Endothelial cell of umbilical vein (primary cell): Measurements from ENCODE around the gene RFC2. TPM values are rescaled to one million over a fixed set of nuclear protein-coding genes. Genes with fewer than 3 reads are reported as not detected.

Experiments
- BruUV-seq: library from RNA; stranded (reverse); fragments of 400-500 nt; replicated peaks from 2 replicates; lab custom pipeline; 2021; lab: Mats Ljungman, UMichigan
- CTCF ChIA-PET: fragments of 300-600, 350-600 bp; sonication (Branson Sonifier 250); formaldehyde crosslinking; loops from one replicate; lab custom pipeline; 2021; ENCODE audit warnings: antibody characterized with exemption, inconsistent platforms; lab: Charles Lee
- POLR2A ChIA-PET: fragments of 300-600, 350-600 bp; sonication (Branson Sonifier 250); formaldehyde crosslinking; loops from one replicate; lab custom pipeline; 2021; ENCODE audit warnings: antibody characterized with exemption, inconsistent platforms; lab: Charles Lee
- DNase-seq: peaks from one replicate; pipeline ENCODE4 v3.0.0-alpha.2; 2011; ENCODE audit warnings: low read depth, low spot score
- FAIRE-seq: peaks from 2 replicates; lab custom pipeline; 2011; peaks lifted over from hg19 to GRCh38; lab: Jason Lieb, UNC
- H2AFZ ChIP-seq: 2 replicates; pipeline ENCODE4 v1.6.0; 2012; ENCODE audit warnings: low read depth, low read length, control low read depth, inconsistent platforms
- H3K27ac ChIP-seq: 2 replicates; pipeline ENCODE4 v1.5.1; 2011; ENCODE audit warnings: low read depth, mild to moderate bottlenecking, control low read depth, low read length, moderate library complexity; ENCODE audit not compliant: insufficient read depth
- H3K27me3 ChIP-seq, 2 experiments: 2 replicates each; pipeline versions ENCODE4 v1.6.0 to v1.6.1; 2011; ENCODE audit warnings: low read length in 2 of 2, mixed read lengths in 1 of 2; ENCODE audit not compliant: control insufficient read depth in 2 of 2, insufficient read depth in 2 of 2
- H3K36me3 ChIP-seq, 2 experiments: 2 replicates in 1 of 2; 3 replicates in 1 of 2; pipeline ENCODE4 v1.5.1; 2011; ENCODE audit warnings: low read length in 2 of 2, mild to moderate bottlenecking in 1 of 2, moderate library complexity in 1 of 2; ENCODE audit not compliant: control insufficient read depth in 2 of 2, insufficient read depth in 2 of 2; ENCODE audit errors: extremely low read depth in 1 of 2
- H3K4me1 ChIP-seq: 3 replicates; pipeline ENCODE4 v1.5.1; 2011; ENCODE audit warnings: mild to moderate bottlenecking, low read length; ENCODE audit not compliant: control insufficient read depth, insufficient read depth; ENCODE audit errors: extremely low read depth
- H3K4me2 ChIP-seq: 2 replicates; pipeline ENCODE4 v1.6.1; 2011; ENCODE audit warnings: low read length, control low read depth, mixed read lengths; ENCODE audit not compliant: insufficient read depth
- H3K4me3 ChIP-seq, 3 experiments: fragments of 200-600 bp in 1 of 3; sonication (generic), shearing (Covaris generic) in 1 of 3; replicated peaks in 1 of 3; 2 replicates each; pipeline ENCODE4 v1.5.1; 2011 to 2016; ENCODE audit warnings: control low read depth in 3 of 3, low read length in 3 of 3, mild to moderate bottlenecking in 2 of 3, inconsistent platforms in 1 of 3, low read depth in 1 of 3, moderate library complexity in 1 of 3; ENCODE audit not compliant: insufficient read depth in 1 of 3
- H3K79me2 ChIP-seq: 2 replicates; pipeline ENCODE4 v1.6.0; 2012; ENCODE audit warnings: low read length, inconsistent platforms; ENCODE audit not compliant: control insufficient read depth, insufficient read depth
- H3K9ac ChIP-seq: replicated peaks from 2 replicates; pipeline ENCODE3; 2011; ENCODE audit warnings: low read length, control low read depth; ENCODE audit not compliant: insufficient read depth; ENCODE audit errors: extremely low read depth
- H3K9me1 ChIP-seq: replicated peaks from 3 replicates; pipeline ENCODE4 v1.6.0; 2011; ENCODE audit warnings: mild to moderate bottlenecking, low read length; ENCODE audit not compliant: control insufficient read depth, insufficient read depth; ENCODE audit errors: extremely low read depth
- H3K9me3 ChIP-seq: replicated peaks from 2 replicates; pipeline ENCODE4 v1.5.1; 2012; ENCODE audit warnings: low read length, inconsistent platforms; ENCODE audit not compliant: control insufficient read depth, insufficient read depth
- H4K20me1 ChIP-seq: replicated peaks from 2 replicates; pipeline ENCODE3; 2011; ENCODE audit warnings: mild to moderate bottlenecking, low read length; ENCODE audit not compliant: control insufficient read depth, insufficient read depth; ENCODE audit errors: extremely low read depth
- CTCF ChIP-seq, 2 donors: IDR thresholded peaks; 1 replicate in 1 of 2; 2 replicates in 1 of 2; pipeline ENCODE4 v1.5.1; 2011; ENCODE audit warnings: low read length in 2 of 2, mild to moderate bottlenecking in 2 of 2, moderate library complexity in 2 of 2, control low read depth in 1 of 2, inconsistent platforms in 1 of 2, low read depth in 1 of 2; ENCODE audit not compliant: insufficient read depth in 1 of 2; ENCODE audit errors: extremely low read depth in 1 of 2
- EZH2 ChIP-seq: IDR thresholded peaks from 2 replicates; pipeline ENCODE4 v1.6.1; 2012; ENCODE audit warnings: borderline replicate concordance, low read depth, mild to moderate bottlenecking, moderate library complexity, low read length, inconsistent platforms; ENCODE audit not compliant: severe bottlenecking
- GATA2 ChIP-seq: IDR thresholded peaks from 2 replicates; pipeline ENCODE4 v1.7.0; 2011; ENCODE audit warnings: low read depth, mild to moderate bottlenecking, moderate library complexity, mixed read lengths, low read length; ENCODE audit not compliant: insufficient read length, insufficient read depth
- JUN ChIP-seq: IDR thresholded peaks from 2 replicates; pipeline ENCODE4 v1.6.1; 2011; ENCODE audit warnings: borderline replicate concordance, low read depth; ENCODE audit not compliant: insufficient read length, insufficient read depth
- MAX ChIP-seq: IDR thresholded peaks from 2 replicates; pipeline ENCODE4 v1.6.1; 2011; ENCODE audit not compliant: insufficient read depth, insufficient read length
- MYC ChIP-seq: IDR thresholded peaks from one replicate; pipeline ENCODE4 v1.6.1; 2011; ENCODE audit warnings: mild to moderate bottlenecking, low read depth, low read length
- POLR2A ChIP-seq: IDR thresholded peaks from 2 replicates; pipeline ENCODE4 v1.6.1; 2012; ENCODE audit warnings: low read depth, mild to moderate bottlenecking, control low read depth, low read length
- POLR2AphosphoS5 ChIP-seq: IDR thresholded peaks from 2 replicates; pipeline ENCODE4 v1.6.1; 2012; ENCODE audit warnings: low read depth, mild to moderate bottlenecking, control low read depth, low read length, moderate library complexity; ENCODE audit not compliant: insufficient read depth
- dilution Hi-C: fragments of 300-500 bp; cut with MboI; formaldehyde crosslinking; loops from one replicate; pipeline ENCODE4 v1.15.0; 2019; ENCODE audit warnings: low sequenced_read_pairs; ENCODE audit not compliant: extremely low pct_ligation_motif_present
- intact Hi-C: fragments of 100-400 bp; cut with micrococcal nuclease; formaldehyde crosslinking; loops from one replicate; pipeline ENCODE4 v1.10.0; 2022
- polyA plus RNA-seq, 4 experiments: library from polyadenylated mRNA; depleted of rRNA in 3 of 4; stranded (reverse) in 3 of 4; unstranded in 1 of 4; fragments of >200 nt; gene quantifications; 2 replicates each; pipeline versions ENCODE4 v1.2.1 to v1.2.3, GENCODE V29; 2011 to 2012; ENCODE audit warnings: missing spikeins in 1 of 4
- total RNA-seq: library from RNA; stranded (reverse); gene quantifications from 2 replicates; pipeline ENCODE4 v1.2.3, GENCODE V29; 2021

Gene RFC2
- total and polyA plus RNA-seq, 2 donors (not counting 3 experiments of a cell fraction or from before 2014, with no cell fraction given): 24.4 to 44.3 TPM

GRCh38 chr7:74263399-74264120 lies 9.4 kb upstream of the RFC2 start:
- H3K9me3 ChIP-seq: no peaks in the 10 kb centered on the region
- no TSS peak for BruUV-seq
- no peak overlapping the region for H2AFZ ChIP-seq
- ChIA-PET CTCF (interaction anchor here (0.8 to 4.3 kb wide), 4 partner anchors 11 to 138 kb away, joined by 3 to 19 read pairs (median 5); no protein-coding TSS in a partner anchor), POLR2A (no interaction called here)
- H3K4me3 ChIP-seq: no peak overlapping the region
- no peaks in the 10 kb centered on the region for H3K4me1 ChIP-seq
- H4K20me1 ChIP-seq: no peaks in the 10 kb centered on the region
- DNase-seq: no peak
- TF ChIP-seq POLR2A: no peak
- H3K36me3 ChIP-seq: no peaks in the 10 kb centered on the region
- H3K9ac ChIP-seq: no peak overlapping the region
- H3K79me2 ChIP-seq: no peaks in the 10 kb centered on the region
- H3K9me1 ChIP-seq: no peaks in the 10 kb centered on the region
- dilution Hi-C loops (no loop called here), intact Hi-C loops (no loop called here)
- no peak overlapping the region for H3K27ac ChIP-seq
- FAIRE-seq: no peak
- no peaks in the 10 kb centered on the region for H3K27me3 ChIP-seq
- H3K4me2 ChIP-seq: no peak overlapping the region

- dilution Hi-C loops: no loop called here
- H2AFZ ChIP-seq: no peak overlapping the region
Observed at GRCh38 chr7:74262639-74263398, 8.6 kb upstream of the RFC2 start.

More at GRCh38 chr7:74262639-74263398, 8.6 kb upstream of the RFC2 start:
- FAIRE-seq (no peak), DNase-seq (no peak)
- no TSS peak for BruUV-seq
- no peak overlapping the region for H3K4me3 ChIP-seq
- intact Hi-C loops: no loop called here
- ChIA-PET CTCF (interaction anchor here (4.3 kb wide), 1 partner anchor 57 kb away, joined by 19 read pairs; no protein-coding TSS in a partner anchor), POLR2A (no interaction called here)
- TF ChIP-seq POLR2A: no peak
- TF ChIP-seq CTCF (IDR thresholded peaks at IDR 0.05; ENCODE audit: extremely low read depth in 1 of 2, insufficient read depth in 1 of 2, low read depth in 1 of 2, low read length in 2 of 2): no peak
- TF ChIP-seq POLR2AphosphoS5: no peak
- no peak for TF ChIP-seq EZH2
- TF ChIP-seq MAX: no peak
- TF ChIP-seq JUN: no peak
- TF ChIP-seq GATA2: no peak
- no peak for TF ChIP-seq MYC
- H3K4me2 ChIP-seq: no peak overlapping the region
- H3K27ac ChIP-seq: no peak overlapping the region
- no peaks in the 10 kb centered on the region for H3K9me1 ChIP-seq
- no peaks in the 10 kb centered on the region for H3K36me3 ChIP-seq
- no peaks in the 10 kb centered on the region for H3K79me2 ChIP-seq
- H3K9me3 ChIP-seq: no peaks in the 10 kb centered on the region
- no peak overlapping the region for H3K9ac ChIP-seq
- H3K4me1 ChIP-seq: no peaks in the 10 kb centered on the region
- H3K27me3 ChIP-seq: no peaks in the 10 kb centered on the region
- H4K20me1 ChIP-seq: no peaks in the 10 kb centered on the region
